Hematopoietic multipotent progenitor cell treated with erythropoietin and hydrocortisone succinate and interleukin-3 and kit ligand, for 8 days (in vitro differentiated cells): ENCODE results near the gene TPRG1.

Source experiments
- DNase-seq: peaks from one replicate; pipeline ENCODE4 v3.0.0-alpha.2; 2015

Gene TPRG1

GRCh38 chr3:189166321-189166720, 5.5 kb upstream of the TPRG1 start:
- DNase-seq, result no peak

GRCh38 chr3:189167027-189167766, 4.6 kb upstream of the TPRG1 start:
- DNase-seq, result no peak

GRCh38 chr3:189168711-189169110, 3.1 kb upstream of the TPRG1 start:
- no peak for DNase-seq

- no peak for DNase-seq
These were observed 2.0 kb upstream of the TPRG1 start for GRCh38 chr3:189169728-189170127.

GRCh38 chr3:189170559-189170958, 1.2 kb upstream of the TPRG1 start:
- no peak for DNase-seq

GRCh38 chr3:189172668-189173419, 1.1 kb downstream of the TPRG1 start:
- no peak for DNase-seq

- no peak for DNase-seq
These were observed 12.8 kb downstream of the TPRG1 start for GRCh38 chr3:189184566-189184965.

GRCh38 chr3:189186101-189186500, 14.3 kb downstream of the TPRG1 start:
- no peak for DNase-seq

GRCh38 chr3:189188466-189188865, 16.7 kb downstream of the TPRG1 start:
- DNase-seq, result no peak

GRCh38 chr3:189192725-189193124, 21.0 kb downstream of the TPRG1 start:
- no peak for DNase-seq

GRCh38 chr3:189195302-189195701, 23.5 kb downstream of the TPRG1 start:
- no peak for DNase-seq

GRCh38 chr3:189202106-189202505, 30.3 kb downstream of the TPRG1 start:
- DNase-seq, result no peak

GRCh38 chr3:189202583-189202982, 30.8 kb downstream of the TPRG1 start:
- no peak for DNase-seq

- DNase-seq, result no peak
These were observed 32.5 kb downstream of the TPRG1 start for GRCh38 chr3:189204167-189204866.

- no peak for DNase-seq
These were observed 33.2 kb downstream of the TPRG1 start for GRCh38 chr3:189204937-189205336.

- no peak for DNase-seq
These were observed 38.5 kb downstream of the TPRG1 start for GRCh38 chr3:189210251-189210770.

GRCh38 chr3:189212681-189213080, 40.9 kb downstream of the TPRG1 start:
- no peak for DNase-seq

- DNase-seq, result no peak
These were observed 42.9 kb downstream of the TPRG1 start for GRCh38 chr3:189214651-189215050.

- no peak for DNase-seq
These were observed 51.3 kb downstream of the TPRG1 start for GRCh38 chr3:189222927-189223636.

GRCh38 chr3:189225431-189225830, 53.7 kb downstream of the TPRG1 start:
- DNase-seq, result no peak

- no peak for DNase-seq
These were observed 55.5 kb downstream of the TPRG1 start for GRCh38 chr3:189227249-189227648.

GRCh38 chr3:189229196-189229828, 57.5 kb downstream of the TPRG1 start:
- no peak for DNase-seq
